GM12872 (cell line): Measurements from ENCODE around the gene SLC5A4.

Experiments
- TF ChIP-seq, protein P1 (sequence below): IDR thresholded peaks from 3 replicates; pipeline ENCODE4 v1.5.1; 2011; ENCODE audit warnings: low read depth, mild to moderate bottlenecking, low read length, moderate library complexity; ENCODE audit not compliant: insufficient read depth

The SLC5A4 gene

GRCh38 chr22:32203181-32204039, 51.7 kb downstream of the SLC5A4 start:
- TF ChIP-seq, protein P1, sequence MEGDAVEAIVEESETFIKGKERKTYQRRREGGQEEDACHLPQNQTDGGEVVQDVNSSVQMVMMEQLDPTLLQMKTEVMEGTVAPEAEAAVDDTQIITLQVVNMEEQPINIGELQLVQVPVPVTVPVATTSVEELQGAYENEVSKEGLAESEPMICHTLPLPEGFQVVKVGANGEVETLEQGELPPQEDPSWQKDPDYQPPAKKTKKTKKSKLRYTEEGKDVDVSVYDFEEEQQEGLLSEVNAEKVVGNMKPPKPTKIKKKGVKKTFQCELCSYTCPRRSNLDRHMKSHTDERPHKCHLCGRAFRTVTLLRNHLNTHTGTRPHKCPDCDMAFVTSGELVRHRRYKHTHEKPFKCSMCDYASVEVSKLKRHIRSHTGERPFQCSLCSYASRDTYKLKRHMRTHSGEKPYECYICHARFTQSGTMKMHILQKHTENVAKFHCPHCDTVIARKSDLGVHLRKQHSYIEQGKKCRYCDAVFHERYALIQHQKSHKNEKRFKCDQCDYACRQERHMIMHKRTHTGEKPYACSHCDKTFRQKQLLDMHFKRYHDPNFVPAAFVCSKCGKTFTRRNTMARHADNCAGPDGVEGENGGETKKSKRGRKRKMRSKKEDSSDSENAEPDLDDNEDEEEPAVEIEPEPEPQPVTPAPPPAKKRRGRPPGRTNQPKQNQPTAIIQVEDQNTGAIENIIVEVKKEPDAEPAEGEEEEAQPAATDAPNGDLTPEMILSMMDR: no peak

GRCh38 chr22:32202539-32203180, 52.5 kb downstream of the SLC5A4 start:
- TF ChIP-seq, protein P1: peak; percentile 71

DNA sequence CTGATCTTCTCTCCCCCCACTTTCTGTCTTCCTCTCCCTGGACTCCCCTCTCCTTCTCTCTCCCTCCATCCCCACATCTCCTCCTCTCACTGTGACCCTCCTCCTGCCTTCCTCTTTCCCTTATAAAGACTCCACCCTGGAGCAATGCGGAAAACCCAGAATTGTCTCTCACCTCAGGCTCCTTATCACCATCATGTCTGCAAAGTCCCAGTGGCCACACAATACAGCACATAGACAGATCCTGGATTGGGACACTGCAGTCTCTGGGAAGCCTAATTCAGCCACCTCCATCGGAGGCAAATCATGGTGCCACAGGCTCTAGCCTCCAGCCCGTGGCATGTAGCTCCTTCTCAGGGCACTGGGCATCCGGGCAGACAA, 53.0 kb downstream of the SLC5A4 start:
- TF ChIP-seq, protein P1: no peak

- TF ChIP-seq, protein P1: no peak
Observed at GRCh38 chr22:32200752-32201151, 54.4 kb downstream of the SLC5A4 start.

- TF ChIP-seq, protein P1: no peak
Observed at GRCh38 chr22:32199961-32200360, 55.2 kb downstream of the SLC5A4 start.

GRCh38 chr22:32199341-32199740, 55.8 kb downstream of the SLC5A4 start:
- TF ChIP-seq, protein P1: no peak

- TF ChIP-seq, protein P1: no peak
Observed at GRCh38 chr22:32185821-32186220, 69.3 kb downstream of the SLC5A4 start.
